Pancreas (tissue), 8 donors: Measurements from ENCODE around the gene INAVA. TPM values are rescaled to one million over a fixed set of nuclear protein-coding genes. Genes with fewer than 3 reads are reported as not detected.

Source experiments
- polyA plus RNA-seq, 2 donors: library from polyadenylated mRNA; stranded (reverse); fragments of 200-250 nt; gene quantifications; one replicate each; pipeline ENCODE4 v1.2.3, GENCODE V29; 2013
- total RNA-seq, 6 donors: library from RNA; stranded (reverse); fragmentation: NEBNext Ultra II Directional in 4 of 6; extraction: Animal tissue kit (Norgen Biotek cat#: 25700) in 4 of 6; gene quantifications; one replicate each; pipeline versions ENCODE4 v1.2.1 to v1.2.4, GENCODE V29; 2021 to 2023
- donor health status: healthy with polysubstance abuse.
- donor health status: DM: no; HTN: no; CAD: no; lungs with moderate emphysema.
- donor health status: DM: no; HTN: no; CAD: no.
- donor health status: Bipolar disorder and iron deficiency.
- donor health status: DM: yes; HTN: yes; CAD: no.
- donor health status: DM: no; HTN: no; CAD: no.
- donor health status: DM: no; HTN: no; CAD: no.
- donor health status: DM: yes; HTN: yes; CAD: no.

Gene INAVA
- total and polyA plus RNA-seq, 8 donors = 5.0 to 26.6 (median 13.8) TPM

Other genes with a start within 250 kb of the INAVA start
- 10 to 100 TPM in 4 of 6 donors, 1 to 10 TPM in 2; 9.0 to 12.8 (median 10.2) TPM for gene DDX59, start 225.0 kb upstream of the INAVA start, total RNA-seq
- 10 to 100 TPM; 19.9 to 24.6 TPM for gene DDX59, start 225.0 kb upstream of the INAVA start, polyA plus RNA-seq
- 10 to 100 TPM in 1 of 6 donors, 1 to 10 TPM in 5; 3.5 to 10.3 (median 5.0) TPM for gene CAMSAP2, start 156.0 kb upstream of the INAVA start, total RNA-seq
- 1 to 10 TPM; 2.7 to 4.7 TPM for gene CAMSAP2, start 156.0 kb upstream of the INAVA start, polyA plus RNA-seq
- gene GPR25, start 21.9 kb upstream of the INAVA start, total RNA-seq = under 1 TPM in 1 of 6 donors, not detected in 5; 0.31 TPM
- gene GPR25, start 21.9 kb upstream of the INAVA start, polyA plus RNA-seq = not detected
- 1 to 10 TPM in 2 of 6 donors, under 1 TPM in 4; 0.51 to 2.5 (median 0.93) TPM for gene KIF21B, start 128.8 kb downstream of the INAVA start, total RNA-seq
- 1 to 10 TPM in 1 of 2 donors, under 1 TPM in 1; 0.84 to 1.0 TPM for gene KIF21B, start 128.8 kb downstream of the INAVA start, polyA plus RNA-seq
- gene CACNA1S, start 217.5 kb downstream of the INAVA start, total RNA-seq = not detected
- under 1 TPM in 1 of 2 donors, not detected in 1; under 0.01 TPM for gene CACNA1S, start 217.5 kb downstream of the INAVA start, polyA plus RNA-seq
- 1 to 10 TPM in 5 of 6 donors, under 1 TPM in 1; 0.61 to 1.6 (median 1.4) TPM for gene ASCL5, start 232.3 kb downstream of the INAVA start, total RNA-seq
- under 1 TPM; 0.16 to 0.72 TPM for gene ASCL5, start 232.3 kb downstream of the INAVA start, polyA plus RNA-seq